ENCODE measurements around the gene TRAP1. TPM values are rescaled to one million over a fixed set of nuclear protein-coding genes. Genes with fewer than 3 reads are reported as not detected.

The TRAP1 gene
- total RNA-seq, 2 experiments from 2014 or later, result 343 to 379 TPM

DNA sequence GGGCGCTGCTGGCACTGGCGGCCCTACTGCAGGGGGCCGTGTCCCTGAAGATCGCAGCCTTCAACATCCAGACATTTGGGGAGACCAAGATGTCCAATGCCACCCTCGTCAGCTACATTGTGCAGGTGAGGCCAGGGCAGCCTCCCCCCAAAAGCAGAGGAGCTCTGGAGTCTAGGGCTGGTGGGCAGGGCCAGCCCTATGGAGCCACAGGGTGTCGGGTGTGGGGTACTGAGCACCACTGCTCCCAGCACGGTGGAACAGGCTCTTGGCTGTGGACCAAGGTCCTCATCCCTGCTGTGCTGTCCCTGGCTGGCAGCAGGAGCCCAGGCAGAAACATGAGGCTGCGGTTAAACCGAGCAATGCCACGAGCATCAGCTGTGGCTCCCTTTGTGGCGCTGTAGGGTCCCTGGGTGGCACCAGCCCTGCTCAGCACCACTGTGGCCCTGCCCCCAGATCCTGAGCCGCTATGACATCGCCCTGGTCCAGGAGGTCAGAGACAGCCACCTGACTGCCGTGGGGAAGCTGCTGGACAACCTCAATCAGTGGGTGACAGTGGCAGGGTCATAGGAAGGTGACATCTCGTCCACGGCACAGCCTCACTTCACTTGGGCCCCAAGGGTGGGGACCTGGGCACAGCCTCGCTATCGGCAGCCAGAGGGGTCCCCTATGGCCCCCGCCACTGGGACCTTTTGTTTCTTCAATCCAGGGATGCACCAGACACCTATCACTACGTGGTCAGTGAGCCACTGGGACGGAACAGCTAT is 61.7 kb downstream of the TRAP1 start:
- Mint-ChIP-seq H3K4me1 (ENCODE audit: low read depth) (peaks cover 20% of the 10 kb centered on the region), H3K27me3 (no peaks in the 10 kb centered on the region), H3K9me3 (no peaks in the 10 kb centered on the region), H3K36me3 (ENCODE audit: low read depth) (peaks cover 30% of the 10 kb centered on the region), H3K27ac (peak overlapping the region; percentile 42), H3K4me3 (no peak overlapping the region)
- ChIA-PET POLR2A (interaction anchor here (1.2 kb wide), 1 partner anchor 19 kb away, joined by 3 read pairs; no protein-coding TSS in a partner anchor), CTCF (interaction anchor here (1.9 to 2.8 kb wide), 3 partner anchors 13 to 33 kb away, joined by 5 to 13 read pairs (median 6); no protein-coding TSS in a partner anchor)
- TF ChIP-seq CTCF (IDR thresholded peaks at IDR 0.05), result no peak
- intact Hi-C loops (cut with micrococcal nuclease), result no loop called here
- no peak for ATAC-seq
- DNase-seq, result no peak

- ATAC-seq, result no peak
- ChIA-PET CTCF (interaction anchor here (1.3 to 2.8 kb wide), 5 partner anchors 8 to 34 kb away, joined by 4 to 13 read pairs (median 5); no protein-coding TSS in a partner anchor), POLR2A (interaction anchor here (1.2 kb wide), 1 partner anchor 20 kb away, joined by 3 read pairs; no protein-coding TSS in a partner anchor)
- Mint-ChIP-seq H3K9me3 (no peaks in the 10 kb centered on the region), H3K36me3 (ENCODE audit: low read depth) (peaks cover 28% of the 10 kb centered on the region), H3K4me3 (no peak overlapping the region), H3K27me3 (no peaks in the 10 kb centered on the region), H3K27ac (peak overlapping the region; percentile 42), H3K4me1 (ENCODE audit: low read depth) (peaks cover 20% of the 10 kb centered on the region)
- no peak for DNase-seq
- no peak for TF ChIP-seq CTCF (IDR thresholded peaks at IDR 0.05)
- intact Hi-C loops (cut with micrococcal nuclease), result no loop called here
Observed at GRCh38 chr16:3655030-3655395, 62.3 kb downstream of the TRAP1 start.

GRCh38 chr16:3654249-3654991 is 62.9 kb downstream of the TRAP1 start, which contains the start of gene DNASE1:
DNASE1 (plus strand) TSS chr16:3654691; CDS start chr16:3655374, 683 bp downstream.
- Mint-ChIP-seq H3K27ac (peak within 1 kb of the TSS; percentile 42), H3K36me3 (ENCODE audit: low read depth) (peaks cover 23% of the 10 kb centered on the region), H3K4me3 (no peak within 1 kb of the TSS), H3K27me3 (no peaks in the 10 kb centered on the region), H3K4me1 (ENCODE audit: low read depth) (peaks cover 15% of the 10 kb centered on the region), H3K9me3 (no peaks in the 10 kb centered on the region)
- ChIA-PET POLR2A (interaction anchor here (1.2 kb wide), 1 partner anchor 21 kb away, joined by 3 read pairs; no protein-coding TSS in a partner anchor), CTCF (interaction anchor here (0.8 to 2.8 kb wide), 8 partner anchors 9 to 79 kb away, joined by 3 to 13 read pairs (median 4); no protein-coding TSS in a partner anchor)
- DNase-seq, result peak; percentile 78
- intact Hi-C loops (cut with micrococcal nuclease), result no loop called here
- ATAC-seq, result peak; percentile 68
- peak; percentile 77 for TF ChIP-seq CTCF (IDR thresholded peaks at IDR 0.05)

GRCh38 chr16:3652373-3653195 is 64.7 kb downstream of the TRAP1 start:
- Mint-ChIP-seq H3K4me3 (no peak overlapping the region), H3K9me3 (no peaks in the 10 kb centered on the region), H3K27me3 (no peaks in the 10 kb centered on the region), H3K4me1 (ENCODE audit: low read depth) (peaks cover 9% of the 10 kb centered on the region), H3K27ac (no peak overlapping the region), H3K36me3 (ENCODE audit: low read depth) (peaks cover 13% of the 10 kb centered on the region)
- no peak for DNase-seq
- POLR2A ChIA-PET, result no interaction called here
- intact Hi-C loops (cut with micrococcal nuclease), result no loop called here
- TF ChIP-seq CTCF (IDR thresholded peaks at IDR 0.05), result no peak
- no peak for ATAC-seq
- CTCF ChIA-PET, result no interaction called here
